HCT116 (cell line): ENCODE measurements around the gene HSF2BP. TPM values are rescaled to one million over a fixed set of nuclear protein-coding genes. Genes with fewer than 3 reads are reported as not detected.

Experiments used
- ATAC-seq: fragments of 200-7000 bp; cut with Tn5 transposase; 2 replicates; pipeline ENCODE4 v1.9.1; 2020; ENCODE audit warnings: mild to moderate bottlenecking, moderate library complexity
- BruUV-seq: library from RNA; stranded (reverse); fragments of 400-500 nt; replicated peaks from 2 replicates; lab custom pipeline; 2021; lab: Mats Ljungman, UMichigan
- CTCF ChIA-PET: fragments of 300-600 bp; sonication (Branson Sonifier 250); formaldehyde crosslinking; loops from one replicate; lab custom pipeline; 2021; ENCODE audit warnings: antibody characterized with exemption; lab: Charles Lee
- POLR2A ChIA-PET: fragments of 300-600, 350-600 bp; sonication (Branson Sonifier 250); formaldehyde crosslinking; loops from one replicate; lab custom pipeline; 2021; ENCODE audit warnings: antibody characterized with exemption; lab: Charles Lee
- RAD21 ChIA-PET, 2 experiments: fragments of 300-600 bp; sonication (Branson Sonifier 250); formaldehyde crosslinking; loops; one replicate each; lab custom pipeline; 2023; ENCODE audit warnings: low total read pairs in 2 of 2; ENCODE audit not compliant: uncharacterized antibody in 2 of 2, unreplicated experiment in 2 of 2, low non-redundant PET in 1 of 2; lab: Charles Lee
- DNase-seq: peaks from one replicate; pipeline ENCODE4 v3.0.0-alpha.2; 2010; ENCODE audit warnings: low read depth, low spot score
- H2AFZ ChIP-seq: fragments of 200-600 bp; shearing (Covaris generic), sonication (generic); 2 replicates; pipeline ENCODE4 v1.6.1; 2017; ENCODE audit warnings: low read depth, mixed run types, mixed read lengths, antibody characterized with exemption, low read length; ENCODE audit not compliant: poor library complexity, severe bottlenecking
- H3K27ac ChIP-seq: 2 replicates; pipeline ENCODE4 v1.5.1; 2012; ENCODE audit warnings: low read depth, low read length
- H3K27me3 ChIP-seq: fragments of 200-600 bp; sonication (generic); 2 replicates; pipeline ENCODE4 v1.6.1; 2016; ENCODE audit warnings: mixed run types, low read length, mixed read lengths; ENCODE audit not compliant: insufficient read depth
- H3K36me3 ChIP-seq, 2 experiments: fragments of 200-500 bp in 1 of 2; fragments of 200-600 bp in 1 of 2; sonication (Bioruptor generic) in 1 of 2; sonication (generic) in 1 of 2; 2 replicates each; pipeline versions ENCODE4 v1.5.1 to v1.6.1; 2014 to 2016; ENCODE audit warnings: low read length in 2 of 2, inconsistent platforms in 1 of 2, mixed read lengths in 1 of 2, mixed run types in 1 of 2; ENCODE audit not compliant: insufficient read depth in 2 of 2, control insufficient read depth in 1 of 2
- H3K4me1 ChIP-seq, 2 experiments: fragments of 200-600 bp in 1 of 2; sonication (generic) in 1 of 2; 2 replicates each; pipeline versions ENCODE4 v1.5.1 to v1.6.1; 2012 to 2017; ENCODE audit warnings: low read length in 2 of 2, inconsistent platforms in 1 of 2, mild to moderate bottlenecking in 1 of 2, mixed read lengths in 1 of 2, mixed run types in 1 of 2, moderate library complexity in 1 of 2; ENCODE audit not compliant: insufficient read depth in 2 of 2, control insufficient read depth in 1 of 2
- H3K4me2 ChIP-seq: fragments of 200-600 bp; sonication (generic); 2 replicates; pipeline ENCODE4 v1.6.1; 2017; ENCODE audit warnings: mixed run types, low read length, mixed read lengths
- H3K4me3 ChIP-seq, 2 experiments: fragments of 200-600 bp in 1 of 2; sonication (generic) in 1 of 2; replicated peaks in 1 of 2; 2 replicates each; pipeline ENCODE4 v1.5.1; 2011 to 2016; ENCODE audit warnings: low read length in 2 of 2, control low read depth in 1 of 2, low read depth in 1 of 2, mild to moderate bottlenecking in 1 of 2, mixed read lengths in 1 of 2, mixed run types in 1 of 2
- H3K79me2 ChIP-seq: fragments of 200-600 bp; sonication (generic); 2 replicates; pipeline ENCODE4 v1.6.1; 2017; ENCODE audit warnings: mild to moderate bottlenecking, mixed run types, low read length, moderate library complexity, mixed read lengths; ENCODE audit not compliant: insufficient read depth
- H3K9ac ChIP-seq: fragments of 200-600 bp; sonication (generic); 2 replicates; pipeline ENCODE4 v1.6.1; 2016; ENCODE audit warnings: low read length, mixed read lengths
- H3K9me2 ChIP-seq: fragments of 200-600 bp; sonication (generic), shearing (Covaris generic); 2 replicates; pipeline ENCODE4 v1.6.1; 2017; ENCODE audit warnings: mixed run types, mild to moderate bottlenecking, moderate library complexity; ENCODE audit not compliant: insufficient read depth
- H3K9me3 ChIP-seq, 2 experiments: fragments of 200-500 bp in 1 of 2; fragments of 200-600 bp in 1 of 2; sonication (Bioruptor generic) in 1 of 2; sonication (generic) in 1 of 2; 2 replicates each; pipeline ENCODE4 v1.6.1; 2014 to 2017; ENCODE audit warnings: low read length in 2 of 2, mixed read lengths in 2 of 2, inconsistent platforms in 1 of 2, low read depth in 1 of 2, mild to moderate bottlenecking in 1 of 2, mixed run types in 1 of 2, moderate library complexity in 1 of 2; ENCODE audit not compliant: control insufficient read depth in 1 of 2, insufficient read depth in 1 of 2
- H4K20me1 ChIP-seq: fragments of 200-600 bp; sonication (generic), shearing (Covaris generic); 2 replicates; pipeline ENCODE4 v1.6.1; 2017; ENCODE audit warnings: mixed run types, mild to moderate bottlenecking, moderate library complexity; ENCODE audit not compliant: insufficient read depth
- ATF3 ChIP-seq: IDR thresholded peaks from 2 replicates; pipeline ENCODE4 v1.6.1; 2012
- CEBPB ChIP-seq: IDR thresholded peaks from 2 replicates; pipeline ENCODE4 v1.6.1; 2012; ENCODE audit warnings: low read depth
- ELF1 ChIP-seq: IDR thresholded peaks from 2 replicates; pipeline ENCODE4 v1.6.1; 2012; ENCODE audit warnings: low read depth, borderline replicate concordance
- EZH2 ChIP-seq: fragments of 200-600 bp; sonication (generic); IDR thresholded peaks from 2 replicates; pipeline ENCODE4 v1.6.1; 2017; ENCODE audit warnings: antibody characterized with exemption, mixed run types
- EZH2phosphoT487 ChIP-seq: fragments of 200-600 bp; IDR thresholded peaks from 2 replicates; pipeline ENCODE4 v1.6.1; 2018; ENCODE audit warnings: antibody characterized with exemption, borderline replicate concordance
- JUND ChIP-seq: IDR thresholded peaks from 2 replicates; pipeline ENCODE4 v1.6.1; 2012
- POLR2A ChIP-seq: IDR thresholded peaks from 2 replicates; pipeline ENCODE4 v1.7.0; 2011; ENCODE audit warnings: borderline replicate concordance; ENCODE audit not compliant: insufficient read depth, insufficient read length; ENCODE audit errors: extremely low read depth
- RAD21 ChIP-seq: IDR thresholded peaks from 2 replicates; pipeline ENCODE4 v1.6.1; 2012; ENCODE audit warnings: low read depth, mild to moderate bottlenecking
- REST ChIP-seq: IDR thresholded peaks from 2 replicates; pipeline ENCODE4 v1.6.1; 2012; ENCODE audit warnings: low read depth
- SP1 ChIP-seq: IDR thresholded peaks from 2 replicates; pipeline ENCODE4 v1.6.1; 2012; ENCODE audit warnings: low read depth
- ZFX ChIP-seq: fragments of 450-650 bp; IDR thresholded peaks from 2 replicates; pipeline ENCODE4 v1.6.1; 2017
- intact Hi-C: fragments of 100-400 bp; cut with micrococcal nuclease; formaldehyde crosslinking; loops from 2 replicates; pipeline ENCODE4 v1.10.0; 2022
- total RNA-seq: library from RNA; stranded (reverse); gene quantifications from one replicate; pipeline ENCODE4 v1.2.1, GENCODE V29; 2021; ENCODE audit not compliant: unreplicated experiment

The HSF2BP gene
- total RNA-seq, 1 experiment from 2014 or later: 0.59 TPM

DNA sequence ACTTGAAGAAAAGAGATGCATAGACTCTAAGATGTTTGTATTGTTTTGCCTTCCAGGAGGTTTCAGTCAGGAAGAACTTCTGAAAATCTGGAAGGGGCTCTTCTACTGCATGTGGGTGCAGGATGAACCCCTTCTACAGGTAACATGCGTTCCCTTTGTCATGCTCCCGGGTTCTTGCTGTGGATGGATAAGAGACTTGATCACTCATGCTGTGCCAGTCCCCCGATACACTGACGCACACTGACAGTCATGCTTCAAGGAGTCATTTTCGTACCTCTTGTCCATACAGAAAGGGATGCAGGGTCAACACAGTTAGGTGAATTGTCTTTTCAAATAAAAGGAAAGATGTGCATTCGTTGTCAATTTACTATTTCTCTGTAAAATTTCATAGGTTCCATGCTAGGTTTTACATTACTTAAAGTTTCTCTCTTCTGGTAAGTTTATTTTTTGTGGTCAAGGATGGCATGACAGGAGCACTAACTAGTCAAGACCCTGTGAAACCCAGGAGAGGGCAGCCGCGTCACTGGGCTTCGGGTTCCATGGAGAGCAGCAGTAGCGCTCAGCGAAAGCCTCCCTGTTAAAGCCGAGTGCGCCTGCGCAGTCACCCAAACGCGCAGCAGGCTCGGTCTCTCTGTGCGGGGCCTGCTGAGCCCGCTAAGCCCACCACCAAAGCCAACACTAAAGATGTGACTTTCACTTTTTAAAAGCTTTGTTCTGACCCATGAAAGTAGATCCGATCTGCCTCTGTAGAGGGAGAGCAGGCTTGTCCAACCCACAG lies 10.7 kb upstream of the HSF2BP start (continued):
- no peak for TF ChIP-seq RAD21
- TF ChIP-seq EZH2phosphoT487: no peak
- no peak for TF ChIP-seq EZH2
- no peak for TF ChIP-seq ELF1
- no peak for TF ChIP-seq CEBPB
- no peak for TF ChIP-seq POLR2A
- no peak for TF ChIP-seq ZFX
- TF ChIP-seq REST: no peak
- no peak for TF ChIP-seq SP1
- no peak for TF ChIP-seq ATF3

DNA sequence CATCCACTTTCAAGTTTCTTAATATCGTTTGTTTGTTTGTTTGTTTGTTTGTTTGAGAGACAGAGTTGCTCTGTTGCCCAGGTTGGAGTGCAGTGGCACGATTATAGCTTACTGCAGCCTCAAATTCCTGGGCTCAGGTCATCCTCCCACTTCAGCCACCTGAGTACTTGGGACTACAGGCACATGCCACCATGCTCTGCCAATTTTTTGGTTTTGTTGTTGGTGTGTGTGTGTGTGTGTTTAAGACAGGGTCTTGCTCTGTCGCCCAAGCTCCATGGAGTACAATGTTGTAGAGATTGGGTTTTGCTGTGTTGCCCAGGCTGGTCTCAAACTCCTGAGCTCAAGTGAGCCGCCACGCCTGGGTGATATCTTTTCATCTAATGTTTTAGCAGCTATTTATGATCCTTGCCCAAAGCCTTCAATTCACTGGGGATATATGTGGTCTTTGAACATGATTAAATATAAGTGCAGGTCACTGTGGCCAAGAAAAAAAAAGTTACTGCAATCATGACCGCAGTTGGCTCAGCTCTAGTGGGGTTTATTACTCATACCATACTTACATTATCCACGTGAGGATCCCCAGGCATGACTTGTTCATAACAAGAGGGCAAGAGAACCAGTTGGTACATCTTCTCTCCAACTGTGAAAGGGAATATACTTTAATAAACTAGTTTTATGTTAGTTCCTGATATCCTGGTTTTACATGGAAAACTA lies 8.1 kb upstream of the HSF2BP start:
- Histone ChIP-seq H3K27me3 (no peaks in the 10 kb centered on the region), H2AFZ (no peak overlapping the region), H3K4me3 (no peak overlapping the region), H3K36me3 (peaks cover 35 to 52% of the 10 kb centered on the region in 2 experiments), H3K4me1 (no peaks in the 10 kb centered on the region), H4K20me1 (no peaks in the 10 kb centered on the region), H3K9me3 (no peaks in the 10 kb centered on the region; a peak in 1 of 4 replicates), H3K79me2 (peaks cover 97% of the 10 kb centered on the region), H3K9ac (no peak overlapping the region), H3K27ac (no peak overlapping the region), H3K9me2 (no peaks in the 10 kb centered on the region), H3K4me2 (no peak overlapping the region)
- no TSS peak for BruUV-seq
- TF ChIP-seq JUND: no peak
- CTCF ChIA-PET: no interaction called here
- intact Hi-C loops: no loop called here
- POLR2A ChIA-PET: no interaction called here
- ATAC-seq (no peak), DNase-seq (no peak)
- RAD21 ChIA-PET: no interaction called here
